Gastrocnemius medialis (tissue), 4 donors: Measurements from ENCODE around the gene BCLAF1. TPM values are rescaled to one million over a fixed set of nuclear protein-coding genes. Genes with fewer than 3 reads are reported as not detected.

Source experiments
- ATAC-seq, 2 donors: fragments of 150-250 bp; one replicate each; pipeline ENCODE4 v1.9.1; 2016
- DNase-seq, 2 donors: peaks; one replicate each; pipeline ENCODE4 v3.0.0-alpha.2; 2019
- H3K27ac ChIP-seq, 4 donors: fragments of 200-600 bp; sonication (generic); 1 replicate in 1 of 4; 2 replicates in 3 of 4; pipeline ENCODE4 v1.5.1; 2016 to 2018; ENCODE audit warnings: mild to moderate bottlenecking in 2 of 4, moderate library complexity in 1 of 4
- H3K27me3 ChIP-seq, 3 donors: fragments of 200-600 bp; sonication (generic) in 2 of 3; 1 replicate in 1 of 3; 2 replicates in 2 of 3; pipeline versions ENCODE4 v1.5.1 to v1.6.0; 2016 to 2019; ENCODE audit warnings: mild to moderate bottlenecking in 1 of 3, moderate library complexity in 1 of 3
- H3K36me3 ChIP-seq, 2 donors: fragments of 200-600 bp; sonication (generic) in 1 of 2; one replicate each; pipeline ENCODE4 v1.5.1; 2017 to 2018
- H3K4me1 ChIP-seq, 2 donors: fragments of 200-600 bp; sonication (generic) in 1 of 2; one replicate each; pipeline ENCODE4 v1.5.1; 2016 to 2017; ENCODE audit warnings: mild to moderate bottlenecking in 2 of 2
- H3K4me3 ChIP-seq, 4 donors: fragments of 200-600 bp; sonication (generic) in 3 of 4; 1 replicate in 1 of 4; 2 replicates in 3 of 4; pipeline ENCODE4 v1.5.1; 2016 to 2019; ENCODE audit warnings: mild to moderate bottlenecking in 2 of 4
- H3K9me3 ChIP-seq, 3 donors: fragments of 200-600 bp; sonication (generic) in 2 of 3; 1 replicate in 1 of 3; 2 replicates in 2 of 3; pipeline ENCODE4 v1.5.1; 2016 to 2019
- POLR2A ChIP-seq, 2 donors: fragments of 450-650 bp; IDR thresholded peaks; one replicate each; pipeline ENCODE4 v1.6.1; 2017; ENCODE audit warnings: antibody characterized with exemption in 2 of 2, mild to moderate bottlenecking in 2 of 2, moderate library complexity in 2 of 2
- in situ Hi-C, 4 donors: fragments of 200-750 bp; cut with MboI; loops; one replicate each; pipeline versions ENCODE4 v1.15.0 to v1.8.0; 2017; ENCODE audit warnings: low sequenced_read_pairs in 4 of 4
- intact Hi-C: fragments of 100-400 bp; cut with DNase I; formaldehyde crosslinking; loops from one replicate; pipeline ENCODE4 v1.15.1; 2023; ENCODE audit warnings: low total_unique reads
- total RNA-seq, 4 donors: library from RNA; depleted of rRNA; stranded (reverse); fragments of >200 nt; gene quantifications; one replicate each; pipeline versions ENCODE4 v1.1.0 to v1.2.3, GENCODE V29; 2016
- TF ChIP-seq, protein P1 (sequence below), 5 experiments: fragments of 450-650 bp in 3 of 5; fragments of 200-600 bp in 2 of 5; sonication (generic) in 2 of 5; IDR thresholded peaks in 4 of 5; conservative IDR thresholded peaks in 1 of 5; 1 replicate in 4 of 5; 2 replicates in 1 of 5; pipeline ENCODE4 v1.5.1; 2016 to 2019; ENCODE audit warnings: antibody characterized with exemption in 5 of 5, mild to moderate bottlenecking in 3 of 5, moderate library complexity in 3 of 5

BCLAF1 gene, protein sequence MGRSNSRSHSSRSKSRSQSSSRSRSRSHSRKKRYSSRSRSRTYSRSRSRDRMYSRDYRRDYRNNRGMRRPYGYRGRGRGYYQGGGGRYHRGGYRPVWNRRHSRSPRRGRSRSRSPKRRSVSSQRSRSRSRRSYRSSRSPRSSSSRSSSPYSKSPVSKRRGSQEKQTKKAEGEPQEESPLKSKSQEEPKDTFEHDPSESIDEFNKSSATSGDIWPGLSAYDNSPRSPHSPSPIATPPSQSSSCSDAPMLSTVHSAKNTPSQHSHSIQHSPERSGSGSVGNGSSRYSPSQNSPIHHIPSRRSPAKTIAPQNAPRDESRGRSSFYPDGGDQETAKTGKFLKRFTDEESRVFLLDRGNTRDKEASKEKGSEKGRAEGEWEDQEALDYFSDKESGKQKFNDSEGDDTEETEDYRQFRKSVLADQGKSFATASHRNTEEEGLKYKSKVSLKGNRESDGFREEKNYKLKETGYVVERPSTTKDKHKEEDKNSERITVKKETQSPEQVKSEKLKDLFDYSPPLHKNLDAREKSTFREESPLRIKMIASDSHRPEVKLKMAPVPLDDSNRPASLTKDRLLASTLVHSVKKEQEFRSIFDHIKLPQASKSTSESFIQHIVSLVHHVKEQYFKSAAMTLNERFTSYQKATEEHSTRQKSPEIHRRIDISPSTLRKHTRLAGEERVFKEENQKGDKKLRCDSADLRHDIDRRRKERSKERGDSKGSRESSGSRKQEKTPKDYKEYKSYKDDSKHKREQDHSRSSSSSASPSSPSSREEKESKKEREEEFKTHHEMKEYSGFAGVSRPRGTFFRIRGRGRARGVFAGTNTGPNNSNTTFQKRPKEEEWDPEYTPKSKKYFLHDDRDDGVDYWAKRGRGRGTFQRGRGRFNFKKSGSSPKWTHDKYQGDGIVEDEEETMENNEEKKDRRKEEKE
- 10 to 100 TPM; 27.3 to 83.0 (median 61.8) TPM for total RNA-seq

DNA sequence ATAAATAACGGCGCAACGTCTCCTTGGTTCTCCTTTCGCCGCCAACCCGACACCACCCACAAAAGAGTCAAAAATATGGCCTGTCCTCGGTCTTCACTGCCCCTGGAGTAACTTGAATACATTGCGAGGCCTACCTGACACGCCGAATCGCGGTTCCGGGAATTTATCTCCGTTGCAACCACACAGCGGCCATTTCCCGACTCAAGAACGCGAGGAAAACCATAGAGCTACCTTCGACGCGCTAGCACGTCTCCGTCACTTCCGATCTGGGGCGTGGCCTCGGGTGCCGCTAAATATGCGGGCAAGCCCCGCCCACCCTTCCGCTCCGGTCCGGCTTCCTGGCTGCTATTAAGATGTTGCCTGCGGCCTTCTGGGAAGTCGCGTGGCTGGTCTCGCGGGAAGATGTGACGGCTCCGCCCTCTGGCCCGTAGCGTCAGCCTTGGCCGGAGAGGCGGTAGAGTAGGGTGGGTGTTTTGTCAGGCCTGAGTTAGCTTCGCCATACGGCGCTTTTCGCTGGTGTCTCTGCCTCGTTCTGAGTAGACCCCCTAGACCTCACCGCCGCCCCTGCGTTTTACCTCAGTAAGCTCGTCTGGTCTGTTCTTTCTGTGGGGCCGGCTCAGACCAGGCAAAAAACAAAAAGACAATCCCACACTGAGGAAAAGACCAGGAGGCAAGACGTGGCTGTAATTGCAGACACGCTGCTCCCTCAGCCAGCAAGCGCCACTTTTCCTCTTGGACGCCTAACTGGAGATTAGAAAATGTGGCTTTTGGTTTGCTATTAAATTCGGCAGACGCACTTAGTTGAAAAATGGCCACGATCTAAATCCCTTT is at the start of gene BCLAF1:
BCLAF1 (minus strand) TSS at position 268 of the 831 bp plus-strand sequence. CDS start 9,980 bp downstream, outside the sequence.
- H3K4me1 ChIP-seq: peaks cover 44 to 48% of the 10 kb centered on the region in 2 donors
- no peaks in the 10 kb centered on the region for H3K27me3 ChIP-seq
- intact Hi-C loops: loop anchor here (1.0 to 5.0 kb wide), 4 partner anchors 39 to 928 kb away; partner anchors contain the start of genes AHI1, IFNGR1, MTFR2 and PEX7
- peak within 1 kb of the TSS; percentile 86 to 100 (median 96) for H3K4me3 ChIP-seq
- no peaks in the 10 kb centered on the region for H3K9me3 ChIP-seq
- no peaks in the 10 kb centered on the region for H3K36me3 ChIP-seq
- DNase-seq (peak; percentile 99 to 100), ATAC-seq (peak; percentile 85 to 91)
- in situ Hi-C loops: loop anchor here in 3 of 4 donors (25.0 kb wide), 1 partner anchor 923 kb away; the partner anchor contains the start of gene IFNGR1 (in 3 of the 3)
- TF ChIP-seq, protein P1, sequence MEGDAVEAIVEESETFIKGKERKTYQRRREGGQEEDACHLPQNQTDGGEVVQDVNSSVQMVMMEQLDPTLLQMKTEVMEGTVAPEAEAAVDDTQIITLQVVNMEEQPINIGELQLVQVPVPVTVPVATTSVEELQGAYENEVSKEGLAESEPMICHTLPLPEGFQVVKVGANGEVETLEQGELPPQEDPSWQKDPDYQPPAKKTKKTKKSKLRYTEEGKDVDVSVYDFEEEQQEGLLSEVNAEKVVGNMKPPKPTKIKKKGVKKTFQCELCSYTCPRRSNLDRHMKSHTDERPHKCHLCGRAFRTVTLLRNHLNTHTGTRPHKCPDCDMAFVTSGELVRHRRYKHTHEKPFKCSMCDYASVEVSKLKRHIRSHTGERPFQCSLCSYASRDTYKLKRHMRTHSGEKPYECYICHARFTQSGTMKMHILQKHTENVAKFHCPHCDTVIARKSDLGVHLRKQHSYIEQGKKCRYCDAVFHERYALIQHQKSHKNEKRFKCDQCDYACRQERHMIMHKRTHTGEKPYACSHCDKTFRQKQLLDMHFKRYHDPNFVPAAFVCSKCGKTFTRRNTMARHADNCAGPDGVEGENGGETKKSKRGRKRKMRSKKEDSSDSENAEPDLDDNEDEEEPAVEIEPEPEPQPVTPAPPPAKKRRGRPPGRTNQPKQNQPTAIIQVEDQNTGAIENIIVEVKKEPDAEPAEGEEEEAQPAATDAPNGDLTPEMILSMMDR (IDR thresholded peaks at IDR 0.05 in 4 of 5, conservative IDR thresholded peaks at IDR 0.05 in 1 of 5): peak in 1 of 5 experiments; percentile 6
- peak; percentile 98 for TF ChIP-seq POLR2A (IDR thresholded peaks at IDR 0.05)
- peak within 1 kb of the TSS; percentile 99 to 100 (median 100) for H3K27ac ChIP-seq

DNA sequence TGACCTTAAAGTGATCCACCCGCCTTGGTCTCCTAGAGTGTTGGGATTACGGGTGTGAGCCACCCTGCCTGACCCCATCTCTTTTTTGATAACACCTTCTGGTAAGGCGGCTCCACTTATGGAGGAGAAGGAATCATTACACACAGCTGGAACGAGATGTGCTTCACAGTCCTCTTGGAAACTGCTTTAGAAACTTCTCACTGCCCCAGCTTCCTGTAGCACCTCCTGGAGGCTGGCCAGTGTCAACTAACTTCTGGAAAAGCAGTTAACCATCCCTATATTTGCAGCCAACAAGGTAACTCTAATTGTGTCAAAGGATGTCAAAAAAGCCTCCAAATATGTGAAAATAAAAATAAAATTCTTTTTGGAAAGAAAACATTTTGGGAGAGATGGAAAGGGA is 48.8 kb upstream of the BCLAF1 start:
- DNase-seq: no peak
- in situ Hi-C loops (no loop called here), intact Hi-C loops (no loop called here)
- Histone ChIP-seq H3K27ac (no peak overlapping the region), H3K4me3 (no peak overlapping the region), H3K27me3 (no peaks in the 10 kb centered on the region), H3K4me1 (no peaks in the 10 kb centered on the region), H3K9me3 (no peaks in the 10 kb centered on the region), H3K36me3 (no peaks in the 10 kb centered on the region)
- ATAC-seq: no peak
- TF ChIP-seq POLR2A (IDR thresholded peaks at IDR 0.05): no peak
- TF ChIP-seq, protein P1 (IDR thresholded peaks at IDR 0.05 in 4 of 5, conservative IDR thresholded peaks at IDR 0.05 in 1 of 5): no peak

DNA sequence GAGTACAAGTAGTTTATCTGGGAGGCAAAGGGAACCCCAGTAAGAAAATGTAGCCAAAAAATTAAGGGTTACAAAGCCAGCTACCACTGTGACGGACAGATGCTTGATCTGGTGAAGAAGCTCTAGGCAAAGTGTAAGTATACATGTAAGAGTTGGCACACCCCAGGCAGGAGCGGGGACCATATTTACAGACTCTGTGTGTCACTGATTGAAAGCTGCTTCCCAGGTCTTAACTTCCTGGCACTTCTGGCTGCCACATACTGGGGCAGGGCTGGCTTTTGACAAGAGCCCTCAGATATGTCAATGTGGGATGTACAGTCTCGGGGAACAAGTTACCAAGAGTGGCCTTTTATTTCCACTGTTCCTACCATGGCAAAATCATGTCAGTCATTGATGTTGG is 48.0 kb upstream of the BCLAF1 start:
- TF ChIP-seq POLR2A (IDR thresholded peaks at IDR 0.05): no peak
- TF ChIP-seq, protein P1 (IDR thresholded peaks at IDR 0.05 in 4 of 5, conservative IDR thresholded peaks at IDR 0.05 in 1 of 5): no peak
- Histone ChIP-seq H3K27ac (no peak overlapping the region), H3K27me3 (no peaks in the 10 kb centered on the region), H3K36me3 (no peaks in the 10 kb centered on the region), H3K4me1 (no peaks in the 10 kb centered on the region), H3K9me3 (no peaks in the 10 kb centered on the region), H3K4me3 (no peak overlapping the region)
- in situ Hi-C loops (no loop called here), intact Hi-C loops (no loop called here)
- no peak for ATAC-seq
- DNase-seq: no peak

DNA sequence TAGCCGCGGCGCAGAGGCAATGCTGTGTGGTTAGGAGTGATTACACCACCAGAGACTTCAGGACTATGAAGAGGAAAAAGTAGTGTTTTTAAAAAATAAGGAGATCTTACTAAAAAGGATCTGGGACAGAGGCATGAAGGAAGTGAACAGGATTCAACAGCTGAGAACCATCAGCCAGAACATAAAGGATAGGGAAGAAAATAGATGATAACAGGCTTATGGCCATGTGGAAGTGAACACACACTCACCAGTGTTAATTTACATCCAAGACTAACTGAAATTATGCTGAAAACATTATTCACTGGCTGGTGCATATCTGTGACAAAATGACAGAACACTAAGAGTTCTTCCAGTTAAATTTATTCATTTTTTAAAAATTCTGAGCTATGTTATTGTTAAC is 47.5 kb upstream of the BCLAF1 start:
- Histone ChIP-seq H3K36me3 (no peaks in the 10 kb centered on the region), H3K27me3 (no peaks in the 10 kb centered on the region), H3K27ac (no peak overlapping the region), H3K4me3 (no peak overlapping the region), H3K9me3 (no peaks in the 10 kb centered on the region), H3K4me1 (no peaks in the 10 kb centered on the region)
- TF ChIP-seq POLR2A (IDR thresholded peaks at IDR 0.05): no peak
- TF ChIP-seq, protein P1 (IDR thresholded peaks at IDR 0.05 in 4 of 5, conservative IDR thresholded peaks at IDR 0.05 in 1 of 5): no peak
- DNase-seq (no peak), ATAC-seq (no peak)
- intact Hi-C loops (no loop called here), in situ Hi-C loops (no loop called here)
